Keratinocyte (primary cell): ENCODE data around the gene NFATC2.

Experiments
- CTCF ChIP-seq, 3 experiments: IDR thresholded peaks in 1 of 3; conservative IDR thresholded peaks in 1 of 3; optimal IDR thresholded peaks in 1 of 3; 2 replicates in 2 of 3; 3 replicates in 1 of 3; pipeline versions ENCODE3 to v1.5.1; 2011; ENCODE audit warnings: low read length in 3 of 3, mild to moderate bottlenecking in 3 of 3, moderate library complexity in 2 of 3, control low read depth in 1 of 3, inconsistent platforms in 1 of 3; ENCODE audit not compliant: insufficient read depth in 2 of 3; ENCODE audit errors: extremely low read depth in 1 of 3
- EZH2 ChIP-seq: IDR thresholded peaks from one replicate; pipeline ENCODE4 v1.6.1; 2012; ENCODE audit warnings: inconsistent platforms, mild to moderate bottlenecking, low read length, moderate library complexity

DNA sequence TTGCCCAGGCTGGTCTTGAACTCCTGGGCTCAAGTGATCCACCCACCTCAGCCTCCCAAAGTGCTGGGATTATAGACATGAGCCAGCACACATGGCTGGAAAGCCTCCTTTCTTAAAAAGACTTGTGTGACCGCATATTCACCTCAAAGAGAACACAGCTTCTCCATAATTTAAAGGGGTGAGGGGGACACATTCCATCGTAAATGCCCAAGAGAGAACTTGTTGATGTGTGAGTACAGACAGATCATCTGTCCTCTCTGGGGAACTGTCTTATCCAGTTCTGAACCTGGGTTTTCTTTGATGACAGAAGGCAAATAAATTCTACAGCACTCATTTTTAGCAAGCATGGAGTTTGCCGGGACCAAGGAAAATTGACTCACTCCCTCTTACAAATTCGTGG lies 47.2 kb downstream of the NFATC2 start:
- TF ChIP-seq CTCF (optimal IDR thresholded peaks at IDR 0.05 in 1 of 3, IDR thresholded peaks at IDR 0.05 in 1 of 3, conservative IDR thresholded peaks at IDR 0.05 in 1 of 3; ENCODE audit: extremely low read depth in 1 of 3, insufficient read depth in 2 of 3, low read length in 3 of 3), result no peak
- TF ChIP-seq EZH2, result no peak
